GM23338 (cell line): ENCODE results near the gene RBL2. TPM values are rescaled to one million over a fixed set of nuclear protein-coding genes. Genes with fewer than 3 reads are reported as not detected.

Experiments used
- ATAC-seq: fragments of 200-7000 bp; cut with Tn5 transposase; 3 replicates; pipeline ENCODE4 v1.9.1; 2020
- DNase-seq: peaks from one replicate; pipeline ENCODE4 v3.0.0-alpha.2; 2015; ENCODE audit warnings: low spot score
- H2AFZ ChIP-seq: fragments of 200-600 bp; sonication (generic); 2 replicates; pipeline ENCODE4 v1.8.0; 2016; ENCODE audit warnings: antibody characterized with exemption, mild to moderate bottlenecking, moderate library complexity
- H3F3A ChIP-seq: fragments of 200-600 bp; sonication (generic); replicated peaks from 2 replicates; pipeline ENCODE4 v1.8.0; 2017; ENCODE audit warnings: antibody characterized with exemption, mixed run types, low read depth
- H3K27ac ChIP-seq: fragments of 200-600 bp; sonication (generic); 2 replicates; pipeline ENCODE4 v1.6.1; 2016; ENCODE audit warnings: low read depth
- H3K27me3 ChIP-seq: fragments of 200-600 bp; sonication (generic); 2 replicates; pipeline ENCODE4 v1.8.0; 2016; ENCODE audit warnings: mild to moderate bottlenecking, mixed run types, moderate library complexity; ENCODE audit not compliant: insufficient read depth
- H3K36me3 ChIP-seq: fragments of 200-600 bp; sonication (generic); 2 replicates; pipeline ENCODE4 v1.8.0; 2016; ENCODE audit warnings: mild to moderate bottlenecking; ENCODE audit not compliant: insufficient read depth
- H3K4me1 ChIP-seq: fragments of 200-600 bp; sonication (generic); 2 replicates; pipeline ENCODE4 v1.8.0; 2016; ENCODE audit warnings: mild to moderate bottlenecking, moderate library complexity; ENCODE audit not compliant: insufficient read depth
- H3K4me2 ChIP-seq: fragments of 200-600 bp; sonication (generic); 2 replicates; pipeline ENCODE4 v1.7.1; 2017; ENCODE audit warnings: mixed run types
- H3K4me3 ChIP-seq: fragments of 200-600 bp; sonication (generic); 2 replicates; pipeline ENCODE4 v1.6.1; 2016; ENCODE audit warnings: mixed run types
- H3K79me2 ChIP-seq: fragments of 200-600 bp; sonication (generic); replicated peaks from 2 replicates; pipeline ENCODE4 v1.8.0; 2017; ENCODE audit warnings: mild to moderate bottlenecking; ENCODE audit not compliant: insufficient read depth
- H3K9me2 ChIP-seq: fragments of 200-600 bp; sonication (generic); 2 replicates; pipeline ENCODE4 v1.8.0; 2017; ENCODE audit not compliant: insufficient read depth
- H4K20me1 ChIP-seq: fragments of 200-600 bp; sonication (generic); replicated peaks from 2 replicates; pipeline ENCODE4 v1.8.0; 2017; ENCODE audit warnings: mild to moderate bottlenecking; ENCODE audit not compliant: insufficient read depth
- H3K27ac Mint-ChIP-seq: 2 replicates; pipeline ENCODE4 v1.8.0; 2020; ENCODE audit warnings: inconsistent platforms, mild to moderate bottlenecking, moderate library complexity, mixed read lengths
- H3K27me3 Mint-ChIP-seq: 3 replicates; pipeline ENCODE4 v1.8.0; 2022; ENCODE audit warnings: low read depth, mild to moderate bottlenecking, moderate library complexity, mixed read lengths, inconsistent platforms; ENCODE audit not compliant: insufficient read depth, poor library complexity
- H3K36me3 Mint-ChIP-seq: 3 replicates; pipeline ENCODE4 v1.8.0; 2021; ENCODE audit warnings: low read depth, mild to moderate bottlenecking, inconsistent platforms, moderate library complexity, mixed read lengths
- H3K4me1 Mint-ChIP-seq: 3 replicates; pipeline ENCODE4 v1.8.0; 2020; ENCODE audit warnings: mild to moderate bottlenecking, inconsistent platforms, mixed read lengths
- H3K4me3 Mint-ChIP-seq: 3 replicates; pipeline ENCODE4 v1.8.0; 2021; ENCODE audit warnings: moderate library complexity, mild to moderate bottlenecking, inconsistent platforms, mixed read lengths
- H3K9me3 Mint-ChIP-seq: 3 replicates; pipeline ENCODE4 v1.8.0; 2020; ENCODE audit warnings: moderate library complexity, mild to moderate bottlenecking, inconsistent platforms, mixed read lengths
- ETS1 ChIP-seq: IDR thresholded peaks from 2 replicates; pipeline ENCODE4 v1.6.1; 2016; ENCODE audit warnings: antibody characterized with exemption
- EZH2phosphoT487 ChIP-seq: fragments of 200-600 bp; sonication (generic); IDR thresholded peaks from one replicate; pipeline ENCODE4 v1.8.1; 2018; ENCODE audit warnings: antibody characterized with exemption; ENCODE audit not compliant: unreplicated experiment
- JUNB ChIP-seq: IDR thresholded peaks from one replicate; pipeline ENCODE4 v1.6.1; 2016; ENCODE audit warnings: antibody characterized with exemption; ENCODE audit not compliant: unreplicated experiment
- NANOG ChIP-seq: IDR thresholded peaks from 2 replicates; pipeline ENCODE4 v1.6.1; 2016; ENCODE audit warnings: antibody characterized with exemption, borderline replicate concordance
- POLR2AphosphoS5 ChIP-seq: IDR thresholded peaks from 2 replicates; pipeline ENCODE4 v1.6.1; 2016; ENCODE audit warnings: antibody characterized with exemption, low read depth
- REST ChIP-seq: IDR thresholded peaks from one replicate; pipeline ENCODE4 v1.6.1; 2018; ENCODE audit warnings: antibody characterized with exemption; ENCODE audit not compliant: unreplicated experiment
- ZNF114 ChIP-seq: fragments of 250-450 bp; sonication (Bioruptor Pico); IDR thresholded peaks from 2 replicates; pipeline ENCODE4 v1.5.0; 2020; ENCODE audit warnings: mild to moderate bottlenecking, moderate library complexity
- polyA plus RNA-seq: library from polyadenylated mRNA; unstranded; fragments of >200 nt; fragmentation: Nextera tagmentation; extraction: Ambion mirVana; gene quantifications from 2 replicates; pipeline ENCODE4 v1.2.1, GENCODE V29; 2016
- total RNA-seq: library from RNA; depleted of rRNA; stranded (reverse); fragments of >200 nt; shearing (Covaris generic); gene quantifications from 2 replicates; pipeline ENCODE4 v1.2.3, GENCODE V29; 2014
- TF ChIP-seq, protein P1 (sequence below), 2 experiments: fragments of 200-600 bp in 1 of 2; sonication (generic) in 1 of 2; conservative IDR thresholded peaks; 2 replicates each; pipeline versions ENCODE4 v1.5.1 to v1.6.1; 2016 to 2017; ENCODE audit warnings: antibody characterized with exemption in 2 of 2, low read depth in 2 of 2, mild to moderate bottlenecking in 2 of 2, moderate library complexity in 1 of 2

RBL2 gene
- total and polyA plus RNA-seq, 2 experiments from 2014 or later: 15.4 to 43.3 TPM

DNA sequence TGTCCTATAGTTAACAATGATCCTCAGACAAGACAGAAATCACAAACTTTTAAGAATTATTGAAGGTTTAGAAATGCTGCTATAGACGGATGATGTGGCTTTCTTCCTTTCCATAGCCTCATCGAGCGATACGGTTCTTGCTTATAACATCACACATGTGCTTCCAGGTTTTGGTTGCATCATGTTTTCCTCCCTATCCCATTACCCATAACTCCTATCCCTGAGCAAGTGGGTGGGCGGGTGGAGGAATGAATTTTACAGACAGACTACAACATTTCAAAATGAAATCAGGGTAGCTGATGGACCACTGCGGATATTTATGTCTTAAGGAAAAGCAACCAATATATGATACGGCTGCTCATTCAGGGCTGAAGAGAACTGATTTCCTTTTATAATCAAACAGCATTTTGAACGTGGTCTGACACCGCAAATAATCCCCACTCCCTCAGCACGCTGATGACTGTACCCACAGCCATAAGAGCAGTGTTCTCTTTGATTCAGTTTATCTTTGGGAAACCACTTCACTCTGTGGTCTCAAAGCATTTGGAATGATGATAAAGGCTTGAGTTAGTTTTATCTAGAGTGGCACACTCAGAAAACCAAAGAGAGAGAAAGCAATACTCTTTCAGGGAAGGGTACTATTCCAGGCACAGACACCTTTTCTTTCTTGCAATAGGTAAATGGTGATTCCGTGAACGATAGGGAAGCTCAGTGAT is 73.4 kb downstream of the RBL2 start (continued):
- TF ChIP-seq REST (no peak), ZNF114 (CRISPR knock-in tag) (no peak), EZH2phosphoT487 (no peak)

DNA sequence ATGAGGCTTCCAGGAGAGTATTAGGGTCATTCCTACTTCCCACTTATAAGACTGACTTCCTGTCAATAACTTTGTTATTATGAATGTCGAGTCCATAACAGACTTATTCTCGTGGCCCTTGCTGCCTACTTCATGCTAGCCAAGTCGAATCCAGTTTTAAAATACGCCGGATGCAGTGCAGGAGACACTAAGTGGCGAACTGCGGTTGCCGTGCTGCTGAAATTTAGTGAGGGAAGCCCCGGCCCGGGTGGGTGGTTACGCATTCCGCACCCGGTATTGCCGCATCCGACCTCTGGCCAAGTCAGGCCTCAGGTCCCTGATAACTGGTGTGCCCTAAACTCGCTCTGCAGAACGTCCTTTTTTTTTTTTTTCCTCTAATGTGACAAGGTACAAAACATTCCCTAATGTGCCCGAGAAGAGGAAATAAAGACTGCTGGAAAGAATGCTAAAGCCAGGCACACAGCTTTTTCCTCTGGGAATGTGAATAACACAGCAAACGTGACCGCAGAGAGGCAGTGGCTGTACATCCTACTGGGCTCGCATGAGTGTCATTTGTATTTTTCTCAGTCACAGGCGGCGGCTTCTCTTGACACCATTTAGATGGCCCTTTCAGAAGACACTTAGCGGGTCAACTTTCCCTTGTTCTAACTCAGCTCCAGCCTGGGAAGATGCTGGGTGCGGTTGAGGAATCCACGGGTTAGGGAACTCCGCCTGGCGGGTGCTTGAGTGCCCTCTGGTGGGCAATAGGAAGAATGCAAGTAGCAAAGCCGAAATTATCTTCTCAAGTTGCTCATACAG is 75.8 kb downstream of the RBL2 start:
- Histone ChIP-seq H3K4me3 (no peak overlapping the region), H4K20me1 (no peaks in the 10 kb centered on the region), H3K27me3 (no peaks in the 10 kb centered on the region), H3F3A (no peaks in the 10 kb centered on the region; the same call in 1 of the 2 replicates), H2AFZ (0 out of 2 replicates have a peak overlapping the region, but pooled peaks have one; percentile 25), H3K79me2 (no peaks in the 10 kb centered on the region), H3K9me2 (peaks cover 8% of the 10 kb centered on the region), H3K36me3 (no peaks in the 10 kb centered on the region), H3K4me1 (peaks cover 4% of the 10 kb centered on the region; the same call in 1 of the 2 replicates), H3K27ac (no peak overlapping the region), H3K4me2 (peak overlapping the region; percentile 22; the same call in 1 of the 2 replicates)
- peaks cover 15% of the 10 kb centered on the region for H3K27me3 Mint-ChIP-seq
- H3K9me3 Mint-ChIP-seq: peaks cover 27% of the 10 kb centered on the region
- H3K4me3 Mint-ChIP-seq: no peak overlapping the region
- H3K36me3 Mint-ChIP-seq: peaks cover 11% of the 10 kb centered on the region; the same call in 1 of the 3 replicates
- H3K27ac Mint-ChIP-seq: no peak overlapping the region
- DNase-seq: peak; percentile 84
- peak; percentile 95 for ATAC-seq
- H3K4me1 Mint-ChIP-seq: peaks cover 7% of the 10 kb centered on the region
- TF ChIP-seq ZNF114 (CRISPR knock-in tag): no peak
- no peak for TF ChIP-seq ETS1
- TF ChIP-seq POLR2AphosphoS5: no peak
- TF ChIP-seq JUNB: no peak
- TF ChIP-seq, protein P1, sequence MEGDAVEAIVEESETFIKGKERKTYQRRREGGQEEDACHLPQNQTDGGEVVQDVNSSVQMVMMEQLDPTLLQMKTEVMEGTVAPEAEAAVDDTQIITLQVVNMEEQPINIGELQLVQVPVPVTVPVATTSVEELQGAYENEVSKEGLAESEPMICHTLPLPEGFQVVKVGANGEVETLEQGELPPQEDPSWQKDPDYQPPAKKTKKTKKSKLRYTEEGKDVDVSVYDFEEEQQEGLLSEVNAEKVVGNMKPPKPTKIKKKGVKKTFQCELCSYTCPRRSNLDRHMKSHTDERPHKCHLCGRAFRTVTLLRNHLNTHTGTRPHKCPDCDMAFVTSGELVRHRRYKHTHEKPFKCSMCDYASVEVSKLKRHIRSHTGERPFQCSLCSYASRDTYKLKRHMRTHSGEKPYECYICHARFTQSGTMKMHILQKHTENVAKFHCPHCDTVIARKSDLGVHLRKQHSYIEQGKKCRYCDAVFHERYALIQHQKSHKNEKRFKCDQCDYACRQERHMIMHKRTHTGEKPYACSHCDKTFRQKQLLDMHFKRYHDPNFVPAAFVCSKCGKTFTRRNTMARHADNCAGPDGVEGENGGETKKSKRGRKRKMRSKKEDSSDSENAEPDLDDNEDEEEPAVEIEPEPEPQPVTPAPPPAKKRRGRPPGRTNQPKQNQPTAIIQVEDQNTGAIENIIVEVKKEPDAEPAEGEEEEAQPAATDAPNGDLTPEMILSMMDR (conservative IDR thresholded peaks at IDR 0.05; ENCODE audit: low read depth in 2 of 2): peak; percentile 82 to 96
- no peak for TF ChIP-seq NANOG
- no peak for TF ChIP-seq REST
